ENCODE data around the gene ANKS1B.
"Not testable (repeated sequence)": the region's sequence is repeated elsewhere in the genome, so short reads cannot be mapped to it uniquely, and the experiment has no call there.

The ANKS1B gene

DNA sequence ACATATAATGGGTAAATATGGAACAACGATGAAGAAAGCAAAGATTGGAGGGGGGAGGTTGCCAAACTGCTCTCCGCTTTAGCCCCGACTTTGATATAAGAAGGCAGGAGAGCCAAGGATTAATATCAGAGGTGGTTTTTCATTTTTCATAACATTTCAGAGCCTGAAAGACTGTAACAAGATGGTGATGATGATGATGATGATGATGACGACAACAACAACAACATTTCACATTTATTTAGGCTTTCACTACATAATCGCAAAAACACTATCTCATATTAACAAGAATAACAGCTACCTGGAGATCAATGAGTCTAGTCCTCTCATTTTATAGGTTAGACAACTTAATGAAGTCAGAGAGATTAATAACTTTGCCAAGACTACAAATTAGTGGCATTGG lies 86.1 kb downstream of the ANKS1B start:
- in situ Hi-C loops (cut with MboI; ENCODE audit: low sequenced_read_pairs), result no loop called here

DNA sequence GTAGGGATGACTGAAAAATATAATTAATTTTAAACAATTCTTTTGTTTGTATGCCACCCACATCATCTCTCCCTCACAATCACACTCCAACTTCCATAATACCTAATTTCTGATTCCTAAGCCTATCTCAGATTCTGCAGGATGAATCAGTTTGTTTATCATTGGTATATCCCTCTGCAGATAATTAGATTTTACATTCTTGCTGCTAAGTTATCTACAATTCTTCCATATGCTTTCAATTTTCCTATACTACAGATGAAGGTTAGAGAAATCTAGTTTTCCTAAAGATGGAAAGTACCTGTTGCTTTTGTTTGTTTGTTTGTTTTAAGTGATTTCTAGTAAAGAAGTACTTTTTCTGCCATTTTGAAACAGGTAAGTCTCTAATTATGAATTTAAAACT lies 105.3 kb downstream of the ANKS1B start:
- in situ Hi-C loops (cut with MboI; ENCODE audit: low sequenced_read_pairs), result no loop called here

DNA sequence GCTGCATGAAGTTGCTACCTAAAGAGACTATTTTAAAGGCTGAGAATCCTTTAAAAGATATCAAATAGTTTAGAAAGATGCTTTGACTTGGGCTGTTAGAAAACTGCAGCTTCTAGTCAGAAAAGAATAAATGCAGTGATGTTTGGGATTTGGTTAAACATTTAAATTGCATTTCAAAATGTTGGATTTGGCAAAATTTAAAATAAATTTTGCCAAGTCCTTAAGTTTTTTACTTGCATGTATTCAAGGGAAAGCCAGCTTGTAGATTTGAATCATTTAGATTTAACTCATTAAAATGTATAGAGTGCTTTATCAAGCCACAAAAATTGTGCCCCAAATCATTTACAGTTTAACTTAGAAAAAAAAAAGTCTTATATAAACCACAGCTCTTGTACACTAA lies 109.7 kb downstream of the ANKS1B start:
- in situ Hi-C loops (cut with MboI; ENCODE audit: low sequenced_read_pairs), result no loop called here

DNA sequence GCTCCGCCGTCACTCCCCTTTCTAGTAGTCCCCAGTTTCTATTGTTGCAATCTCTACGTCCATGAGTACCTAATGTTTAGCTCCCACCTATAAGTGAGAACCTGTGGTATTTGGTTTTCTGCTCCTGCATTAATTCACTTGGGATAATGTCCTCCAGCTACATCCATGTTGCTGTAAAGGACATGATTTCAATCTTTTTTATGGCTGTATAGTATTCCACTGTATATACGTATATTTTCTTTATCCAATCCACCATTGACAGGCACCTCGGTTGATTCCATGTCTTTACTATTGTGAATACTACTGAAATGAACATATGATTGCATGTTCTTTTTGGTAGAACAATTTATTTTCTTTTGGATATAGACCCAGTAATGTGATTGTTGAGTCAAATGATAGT lies 114.7 kb downstream of the ANKS1B start:
- in situ Hi-C loops (cut with MboI; ENCODE audit: low sequenced_read_pairs), result no loop called here

DNA sequence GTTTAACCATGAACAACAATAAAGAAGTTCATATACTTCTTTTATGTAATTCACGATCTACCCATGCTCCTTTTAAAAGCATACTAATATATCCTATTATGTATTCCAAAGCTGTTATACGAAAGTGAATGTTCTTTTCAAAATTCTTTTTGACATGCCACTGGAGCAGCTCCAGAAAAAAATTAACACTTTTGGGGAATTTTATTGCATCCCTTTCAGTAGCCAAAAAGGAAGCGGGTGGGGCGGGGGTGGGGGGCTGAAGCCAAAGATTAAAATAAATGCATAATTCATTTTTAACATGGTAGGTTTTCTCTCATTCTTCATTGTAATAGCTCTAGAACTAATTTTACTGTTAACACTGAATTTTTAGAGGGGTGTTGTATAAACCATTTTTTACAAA lies 123.0 kb downstream of the ANKS1B start:
- in situ Hi-C loops (cut with MboI; ENCODE audit: low sequenced_read_pairs), result no loop called here

DNA sequence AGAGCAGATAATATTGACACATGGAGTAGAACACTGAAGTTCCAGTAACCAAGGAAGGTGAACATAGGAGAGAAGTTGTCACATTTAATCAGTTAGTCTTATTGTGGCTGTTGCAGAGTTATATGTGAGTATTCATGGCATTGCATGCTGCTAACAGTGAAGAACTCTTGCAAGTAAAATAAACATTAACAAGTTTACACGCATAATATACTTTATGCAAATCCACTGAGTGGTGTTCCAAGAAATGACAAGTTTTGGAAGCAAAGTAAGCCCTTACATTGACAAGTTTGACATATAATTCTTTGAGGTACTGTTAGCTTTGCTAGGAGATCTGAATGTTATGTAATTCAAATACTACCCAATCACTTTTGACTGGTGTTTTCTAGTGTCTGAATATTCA lies 125.6 kb downstream of the ANKS1B start:
- in situ Hi-C loops (cut with MboI; ENCODE audit: low sequenced_read_pairs), result no loop called here

DNA sequence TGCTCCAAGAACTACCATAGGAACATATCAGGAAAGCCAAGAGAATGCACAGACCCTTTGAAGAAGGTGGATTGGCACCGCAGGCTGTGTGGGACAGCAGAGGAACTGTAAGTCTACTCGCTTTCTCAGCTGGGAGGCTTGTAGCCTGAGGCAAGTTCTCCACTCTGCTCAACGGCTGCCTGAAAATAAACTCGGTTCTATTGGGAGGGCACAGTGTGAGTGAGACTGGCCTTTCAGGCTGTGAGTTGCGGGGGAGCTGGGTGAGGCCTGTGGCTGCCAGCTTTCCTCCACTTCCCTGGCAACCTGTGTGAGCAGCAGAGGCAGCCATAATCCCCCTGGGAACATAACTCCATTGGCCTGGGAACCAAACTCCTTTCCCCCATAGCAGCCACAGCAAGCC lies 132.1 kb downstream of the ANKS1B start:
- in situ Hi-C loops (cut with MboI; ENCODE audit: low sequenced_read_pairs), result no loop called here

DNA sequence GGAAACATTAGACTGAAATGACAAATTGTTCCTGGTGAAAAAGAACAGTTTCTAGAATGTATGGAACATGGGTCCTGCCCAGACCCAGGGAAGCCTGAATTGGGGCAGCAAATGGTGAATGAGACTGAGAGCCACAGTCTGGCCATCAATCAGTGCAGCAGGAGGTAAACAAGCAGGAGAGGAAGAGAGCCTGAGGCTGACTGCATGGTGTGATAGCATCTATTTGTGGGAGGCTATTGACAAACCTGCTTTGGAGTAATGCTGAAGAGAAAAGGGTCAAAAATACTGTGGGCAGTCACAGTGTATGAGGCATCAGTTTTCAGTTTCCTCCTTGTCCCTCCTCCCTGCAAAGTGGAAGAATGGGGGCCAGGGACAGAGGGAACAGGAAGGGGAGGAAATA lies 136.8 kb downstream of the ANKS1B start:
- in situ Hi-C loops (cut with MboI; ENCODE audit: low sequenced_read_pairs), result no loop called here

DNA sequence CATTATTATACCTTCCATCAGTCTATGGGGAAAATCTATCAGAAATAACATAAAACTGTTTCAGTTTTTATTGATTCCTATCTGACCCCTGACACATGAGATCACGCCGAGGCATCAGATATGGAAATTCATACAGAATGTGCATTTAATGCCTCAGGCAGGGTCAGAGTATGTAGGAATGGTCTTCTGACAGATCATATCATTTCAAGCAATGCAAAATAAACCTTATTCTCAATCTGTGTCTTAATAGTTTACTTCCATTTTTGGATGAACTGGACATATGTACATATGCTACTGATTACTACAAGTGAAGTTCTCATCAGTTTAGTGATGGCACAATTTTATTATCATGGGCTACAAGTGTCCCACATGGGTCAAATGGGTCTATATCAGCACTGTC lies 150.0 kb downstream of the ANKS1B start:
- in situ Hi-C loops (cut with MboI; ENCODE audit: low sequenced_read_pairs), result no loop called here

DNA sequence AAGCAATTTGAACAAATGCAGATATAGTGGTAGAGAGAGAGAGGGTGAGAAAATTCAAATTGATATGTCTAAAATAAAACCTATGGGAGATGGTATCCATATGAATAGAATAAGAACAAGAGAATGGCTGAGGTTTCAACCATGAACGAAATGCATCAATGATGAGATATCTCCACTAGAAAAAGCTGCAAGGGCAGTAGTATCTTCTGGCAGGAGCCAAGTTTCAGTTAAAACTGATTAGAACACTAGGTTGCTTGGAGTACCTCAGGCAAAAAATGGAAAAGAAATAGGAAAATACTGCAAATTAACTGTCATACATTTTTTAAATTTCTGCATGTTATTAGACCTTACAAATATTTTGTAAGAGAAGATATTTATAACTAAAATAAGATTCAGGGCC lies 151.3 kb downstream of the ANKS1B start:
- in situ Hi-C loops (cut with MboI; ENCODE audit: low sequenced_read_pairs), result no loop called here

DNA sequence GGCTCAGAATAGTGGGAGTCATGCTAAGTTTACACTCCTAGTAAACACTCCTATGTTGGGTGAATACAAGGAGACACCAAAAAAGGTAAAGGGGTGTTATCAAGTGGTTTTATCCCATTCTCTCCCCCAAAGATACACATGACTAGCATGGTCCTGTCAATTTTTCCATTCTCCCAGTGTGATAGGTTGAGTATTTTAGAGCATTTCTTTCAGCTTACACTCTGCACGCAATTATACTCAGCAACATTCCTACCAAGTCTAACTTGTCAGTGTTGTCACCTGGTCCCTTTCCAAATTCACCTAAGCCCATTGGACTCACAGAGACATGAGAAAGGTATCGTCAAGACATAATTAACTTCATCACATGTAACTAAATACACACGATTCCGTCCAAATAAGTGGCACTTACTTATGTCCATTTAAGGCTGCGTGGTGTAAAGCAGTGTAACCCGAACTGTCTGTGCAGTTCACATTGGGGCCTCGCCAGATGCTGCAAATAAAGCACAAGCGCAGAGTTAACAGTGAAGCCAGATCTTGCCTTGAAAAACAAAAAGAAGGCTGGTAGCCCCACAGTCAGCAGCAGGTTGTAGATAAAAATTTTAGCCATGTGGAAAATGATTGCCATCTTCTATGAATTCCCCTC lies 159.7 kb downstream of the ANKS1B start:
- in situ Hi-C loops (cut with MboI; ENCODE audit: low sequenced_read_pairs), result no loop called here

DNA sequence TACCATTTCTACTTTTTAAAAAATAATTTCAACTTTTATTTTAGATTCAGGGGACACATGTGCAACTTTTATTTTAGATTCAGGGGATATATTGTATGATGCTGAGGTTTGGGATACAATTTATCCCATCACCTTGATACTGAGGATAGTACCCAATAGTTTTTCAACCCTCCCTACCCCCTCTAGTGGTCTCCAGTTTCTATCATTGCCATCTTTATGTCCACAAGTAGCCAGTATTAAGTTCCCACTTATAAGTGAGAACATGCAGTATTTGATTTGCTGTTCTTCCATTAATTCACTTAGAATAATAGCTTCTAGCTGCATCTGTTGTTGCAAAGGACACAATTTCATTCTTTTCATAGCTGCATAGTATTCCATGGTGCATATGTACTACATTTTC lies 162.5 kb downstream of the ANKS1B start:
- in situ Hi-C loops (cut with MboI; ENCODE audit: low sequenced_read_pairs), result no loop called here

DNA sequence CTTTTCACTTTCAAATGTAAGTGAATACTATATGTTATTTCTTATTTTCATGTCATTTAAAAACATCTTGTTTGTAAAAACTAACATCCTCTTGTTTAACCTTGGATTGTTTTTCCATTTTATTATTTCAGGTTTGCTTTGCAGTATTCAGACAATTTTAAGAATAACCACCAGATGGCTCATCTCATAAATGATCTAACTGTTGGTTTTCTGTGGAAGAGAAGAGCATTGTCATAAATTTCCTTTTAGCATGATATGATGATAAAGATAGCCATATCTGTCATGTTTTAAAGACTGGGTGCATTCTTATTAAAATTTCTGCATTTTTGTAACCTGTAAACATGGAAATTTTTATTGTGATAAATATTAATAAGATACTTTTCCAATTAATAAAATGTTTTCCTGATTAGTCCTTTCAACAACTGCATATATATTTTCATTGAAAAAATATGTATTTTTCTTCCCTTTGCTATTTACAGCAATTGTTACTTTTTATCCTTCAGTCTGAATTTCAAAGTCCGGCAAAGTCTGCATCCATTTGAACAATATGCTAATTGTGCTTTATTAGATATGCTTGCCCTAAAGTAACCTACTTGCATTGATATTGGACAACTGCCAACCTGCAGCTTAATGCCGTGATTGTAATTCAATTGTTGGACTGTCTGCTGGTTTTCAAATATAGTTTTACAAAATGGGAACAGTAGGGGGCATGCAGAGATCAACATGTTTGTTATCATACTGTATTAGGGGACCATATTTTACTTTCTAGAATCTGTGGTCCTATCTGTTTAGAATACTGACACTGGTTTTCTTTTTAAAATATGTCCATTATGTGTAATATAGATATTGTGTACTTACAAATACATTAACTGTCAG lies 173.8 kb downstream of the ANKS1B start:
- in situ Hi-C loops (cut with MboI; ENCODE audit: low sequenced_read_pairs), result no loop called here

DNA sequence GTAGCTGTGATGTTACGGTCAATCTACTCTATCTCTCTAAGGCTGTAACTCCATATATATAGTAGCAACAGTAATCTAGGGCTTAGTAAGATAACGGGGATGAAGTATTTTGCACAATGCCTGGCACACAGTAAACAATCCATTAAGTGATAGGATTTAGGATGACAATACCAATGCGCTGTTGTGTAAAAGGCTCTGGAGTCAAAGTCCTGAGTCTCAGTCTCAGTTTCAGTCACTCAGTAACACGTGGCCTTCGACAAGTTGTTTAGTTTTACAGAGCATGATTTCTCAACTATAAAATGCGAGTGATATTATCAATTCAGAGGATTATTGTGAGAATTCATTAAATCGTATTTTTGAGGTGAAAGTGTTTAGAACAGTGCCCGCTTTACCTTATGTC lies 174.8 kb downstream of the ANKS1B start:
- in situ Hi-C loops (cut with MboI; ENCODE audit: low sequenced_read_pairs), result no loop called here

DNA sequence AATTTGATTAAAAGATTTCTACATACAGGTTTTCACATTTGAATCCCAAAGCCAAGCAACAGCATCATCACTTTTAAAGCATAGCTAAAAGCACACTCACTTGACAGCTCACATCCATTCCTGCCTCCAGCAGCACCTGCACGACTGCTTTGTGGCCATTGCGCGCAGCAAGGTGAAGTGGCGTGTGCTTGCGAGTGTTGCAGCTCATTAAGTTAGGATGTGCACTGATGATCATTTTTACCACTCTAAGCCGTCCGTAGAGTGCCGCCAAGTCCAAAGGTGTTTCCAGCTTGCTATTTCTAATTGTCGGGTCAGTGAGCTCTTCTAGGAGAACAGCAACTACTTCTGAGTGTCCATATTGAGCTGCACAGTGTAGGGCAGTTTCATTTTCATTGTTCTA lies 178.4 kb downstream of the ANKS1B start:
- in situ Hi-C loops (cut with MboI; ENCODE audit: low sequenced_read_pairs), result no loop called here

DNA sequence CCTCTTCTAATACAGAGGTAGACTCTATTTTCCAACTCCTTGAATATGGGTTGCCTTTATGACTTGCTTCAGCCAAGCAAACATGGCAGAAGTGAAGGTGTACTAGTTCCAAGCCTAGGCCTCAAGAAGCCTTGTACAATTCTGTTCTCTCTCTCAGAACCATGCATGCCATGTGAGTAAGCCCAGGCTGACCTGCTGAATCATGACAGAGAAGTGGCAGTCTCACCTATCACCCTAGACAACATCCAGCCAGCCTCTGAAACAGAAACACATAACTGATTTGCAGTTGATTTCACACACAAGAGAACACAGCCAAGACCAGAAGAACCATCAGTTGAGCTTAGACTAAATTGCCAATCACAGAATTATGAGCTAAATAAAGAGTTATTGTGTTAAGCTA lies 180.0 kb downstream of the ANKS1B start:
- in situ Hi-C loops (cut with MboI; ENCODE audit: low sequenced_read_pairs), result no loop called here

DNA sequence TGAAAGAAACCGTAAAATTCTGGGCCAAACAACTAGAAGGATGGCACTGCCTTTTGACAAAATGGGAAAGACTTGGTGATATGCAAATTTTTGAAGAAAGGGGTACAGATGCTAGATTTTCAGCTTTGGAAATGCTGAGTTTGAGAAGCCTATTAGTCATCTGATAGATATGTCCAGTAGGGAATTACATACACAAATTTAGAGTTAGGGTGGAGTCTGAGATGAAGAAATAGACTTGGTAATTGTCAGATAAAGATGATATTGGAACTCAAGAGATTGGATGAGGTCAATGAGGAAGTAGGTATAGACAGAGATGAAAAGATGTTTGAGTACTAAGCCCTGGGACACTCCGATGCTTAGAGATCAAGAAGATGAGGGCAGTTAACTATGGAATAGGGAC lies 184.1 kb downstream of the ANKS1B start:
- in situ Hi-C loops (cut with MboI; ENCODE audit: low sequenced_read_pairs), result no loop called here

DNA sequence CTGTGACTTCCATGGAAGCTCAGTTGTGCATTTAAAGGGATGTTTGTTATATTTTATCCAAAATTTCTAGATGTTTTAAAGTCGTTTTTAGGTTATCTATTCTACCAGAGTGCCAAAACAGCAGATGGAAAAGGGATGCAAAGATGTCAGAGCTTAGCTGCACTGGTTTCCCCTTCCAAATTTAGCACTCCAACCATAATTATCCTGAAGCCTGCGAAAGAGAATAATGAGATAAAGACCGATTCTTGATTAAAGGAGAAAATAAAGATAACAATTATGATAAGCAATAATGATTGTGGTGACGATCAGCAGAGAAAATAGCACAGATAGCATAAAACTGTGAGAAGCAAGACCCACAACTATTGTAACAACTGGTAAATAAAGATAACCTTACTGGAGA lies 186.8 kb downstream of the ANKS1B start:
- in situ Hi-C loops (cut with MboI; ENCODE audit: low sequenced_read_pairs), result not testable (repeated sequence)

DNA sequence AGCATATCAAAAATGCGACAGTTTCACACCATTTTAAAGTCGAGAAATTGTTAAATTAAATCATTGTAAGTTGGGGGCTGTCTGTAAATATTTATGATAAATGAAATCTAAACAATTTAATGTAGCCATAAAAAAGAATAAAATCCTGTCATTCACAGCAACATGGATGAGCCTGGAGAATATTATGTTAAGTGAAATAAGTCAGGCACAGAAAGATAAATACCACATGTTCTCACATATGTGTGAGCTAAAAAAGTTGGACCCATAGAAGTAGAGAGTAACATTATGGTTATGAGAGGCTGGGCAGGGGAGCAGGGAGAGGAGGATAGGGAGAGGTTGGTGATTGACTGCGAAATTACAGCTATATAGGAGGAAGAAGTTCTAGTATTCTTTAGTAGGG lies 201.3 kb downstream of the ANKS1B start:
- in situ Hi-C loops (cut with MboI; ENCODE audit: low sequenced_read_pairs), result no loop called here

DNA sequence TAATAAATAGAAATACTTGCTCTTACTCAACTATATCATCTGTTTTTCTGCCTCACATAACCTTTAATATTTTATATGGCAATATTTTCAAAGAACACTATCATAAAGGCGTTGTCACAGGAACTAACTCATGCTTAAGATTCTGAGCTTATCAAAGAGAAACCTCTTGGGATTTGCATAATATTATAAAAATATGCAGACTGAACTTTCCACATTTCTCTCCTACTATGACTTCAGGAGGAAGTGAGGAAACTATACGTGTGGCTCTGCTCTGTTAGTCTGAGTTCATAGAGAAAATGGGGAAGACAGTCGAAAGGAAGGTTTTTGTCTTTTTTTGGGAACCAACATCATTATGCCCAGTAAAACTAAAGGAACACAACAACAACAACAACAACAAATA lies 212.5 kb downstream of the ANKS1B start:
- in situ Hi-C loops (cut with MboI; ENCODE audit: low sequenced_read_pairs), result no loop called here

DNA sequence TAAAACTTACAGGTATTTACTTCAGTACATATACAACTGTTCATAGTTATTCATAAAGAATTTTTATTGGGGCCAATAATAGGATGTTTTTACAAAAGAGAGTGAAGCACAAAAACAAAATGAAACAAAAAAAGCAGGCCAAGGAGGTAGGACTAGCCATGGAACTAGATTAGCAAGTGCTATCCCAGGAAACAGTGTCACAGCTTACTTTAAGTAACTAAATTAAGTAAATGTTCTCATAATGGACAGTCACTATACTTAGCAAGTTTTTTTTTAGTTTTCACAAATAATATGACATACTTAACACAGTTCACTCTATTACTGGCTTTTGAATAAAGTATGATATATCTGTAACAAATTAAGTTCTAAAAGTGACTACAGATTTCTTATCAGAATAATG lies 213.1 kb downstream of the ANKS1B start:
- in situ Hi-C loops (cut with MboI; ENCODE audit: low sequenced_read_pairs), result no loop called here

DNA sequence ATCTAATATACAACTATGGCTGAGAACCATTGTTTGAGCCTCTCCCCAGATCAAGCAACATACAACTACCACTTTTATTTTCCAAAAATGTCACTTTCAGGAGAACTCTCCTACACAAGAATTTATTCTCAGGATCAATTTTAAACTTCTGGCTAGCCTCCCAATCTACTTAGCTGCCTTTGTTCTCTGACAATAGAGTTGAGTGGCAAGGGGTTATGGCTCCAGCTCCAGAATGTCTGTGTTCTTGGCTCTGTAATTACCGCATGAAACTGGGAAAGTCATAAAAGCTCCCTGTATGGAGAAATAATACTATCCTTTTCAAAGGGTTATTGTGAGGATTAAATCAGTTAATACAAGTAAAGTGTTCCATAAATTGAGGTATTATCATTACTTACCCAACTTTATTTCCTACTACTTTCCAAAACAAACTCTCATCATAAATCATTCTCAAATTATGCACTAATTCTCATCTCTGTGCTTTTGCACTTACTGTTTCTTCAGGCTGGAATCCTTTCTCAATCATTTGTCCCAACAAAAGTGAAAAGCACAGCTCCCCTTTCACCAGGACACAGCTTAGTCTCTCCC lies 215.2 kb downstream of the ANKS1B start:
- in situ Hi-C loops (cut with MboI; ENCODE audit: low sequenced_read_pairs), result no loop called here
